Inferior parietal cortex (tissue), 1 donor: Measurements from ENCODE around the gene CERS2.

ENCODE experiments used
- DNase-seq: peaks from one replicate; pipeline ENCODE4 v3.0.0-alpha.2; 2016; ENCODE audit errors: extremely low spot score

Gene CERS2

GRCh38 chr1:150997126-150997872 is 22.7 kb upstream of the CERS2 start:
- DNase-seq: no peak

- peak; percentile 69 for DNase-seq
These were observed 21.3 kb upstream of the CERS2 start for GRCh38 chr1:150995896-150996295.

GRCh38 chr1:150995460-150995859 is 20.8 kb upstream of the CERS2 start:
- DNase-seq: no peak

GRCh38 chr1:150994248-150994647 is 19.6 kb upstream of the CERS2 start:
- DNase-seq: no peak

- DNase-seq: no peak
These were observed 18.0 kb upstream of the CERS2 start for GRCh38 chr1:150992626-150993025.

GRCh38 chr1:150987924-150988323 is 13.3 kb upstream of the CERS2 start:
- no peak for DNase-seq

GRCh38 chr1:150985179-150985825 is 10.7 kb upstream of the CERS2 start:
- DNase-seq: no peak

- DNase-seq: no peak
These were observed 7.4 kb upstream of the CERS2 start, which contains the start of gene ANXA9 for GRCh38 chr1:150981805-150982712. ANXA9 (plus strand) TSS chr1:150982292; CDS start chr1:150983106, 814 bp downstream.

- DNase-seq: no peak
These were observed 6.7 kb upstream of the CERS2 start for GRCh38 chr1:150981177-150981804.

- DNase-seq: peak; percentile 99
These were observed 4.7 kb upstream of the CERS2 start for GRCh38 chr1:150979092-150980056.

GRCh38 chr1:150976879-150977694 is 2.5 kb upstream of the CERS2 start:
- DNase-seq: peak; percentile 72

GRCh38 chr1:150976401-150976821 is 1.8 kb upstream of the CERS2 start:
- DNase-seq: no peak

- no peak for DNase-seq
These were observed 627 bp downstream of the CERS2 start for GRCh38 chr1:150973836-150974579.

GRCh38 chr1:150973258-150973835 is 1.3 kb downstream of the CERS2 start:
- no peak for DNase-seq

GRCh38 chr1:150972417-150972940 is 2.2 kb downstream of the CERS2 start:
- DNase-seq: no peak

- DNase-seq: no peak
These were observed 2.8 kb downstream of the CERS2 start for GRCh38 chr1:150971583-150972416.

GRCh38 chr1:150970808-150971582 is 3.6 kb downstream of the CERS2 start:
- no peak for DNase-seq
